ENCODE results near the gene ATP5F1D. TPM values are rescaled to one million over a fixed set of nuclear protein-coding genes. Genes with fewer than 3 reads are reported as not detected.
A peak's percentile ranks its signal among the peaks of the same experiment; 100 is the strongest.
"Not testable (repeated sequence)": the region's sequence is repeated elsewhere in the genome, so short reads cannot be mapped to it uniquely, and the experiment has no call there.

Gene ATP5F1D
- total RNA-seq, 1 experiment from 2014 or later: 157 TPM

GRCh38 chr19:1245494-1246264 lies 4.1 kb downstream of the ATP5F1D start:
- H3K4me2 ChIP-seq: no peak overlapping the region; the same call in 1 of the 2 replicates
- DNase-seq: no peak
- H3K4me1 ChIP-seq (replicated peaks; ENCODE audit: insufficient read depth): peaks cover 31% of the 10 kb centered on the region
- ChIA-PET CTCF (interaction anchor here (3.0 kb wide), 1 partner anchor 22 kb away, joined by 76 read pairs; the partner anchor contains the start of gene CIRBP), POLR2A (ENCODE audit: unreplicated experiment) (interaction anchor here (0.5 to 1.3 kb wide), 2 partner anchors 21 to 23 kb away, joined by 6 to 11 read pairs; partner anchors contain the start of gene CIRBP)
- no peak overlapping the region for H3K27ac ChIP-seq
- H3K27me3 ChIP-seq (ENCODE audit: insufficient read depth, low read depth): no peaks in the 10 kb centered on the region
- peaks cover 22% of the 10 kb centered on the region for H3F3A ChIP-seq (ENCODE audit: insufficient read depth, low read depth)
- intact Hi-C loops (cut with micrococcal nuclease; ENCODE audit: unreplicated experiment): loop anchor here (5.0 kb wide), 1 partner anchor 63 kb away; no protein-coding TSS in a partner anchor
- no peaks in the 10 kb centered on the region for H3K9me2 ChIP-seq (ENCODE audit: insufficient read depth)
- TF ChIP-seq CTCF (conservative IDR thresholded peaks at IDR 0.05) (no peak), EZH2 (IDR thresholded peaks at IDR 0.05; ENCODE audit: low read depth) (no peak)
- no peaks in the 10 kb centered on the region for H4K20me1 ChIP-seq (ENCODE audit: insufficient read depth)
- no peaks in the 10 kb centered on the region for H3K36me3 ChIP-seq (ENCODE audit: low read depth)
- H3K79me2 ChIP-seq (ENCODE audit: low read depth): peaks cover 13% of the 10 kb centered on the region
- no peak overlapping the region for H2AFZ ChIP-seq
- BruUV-seq (replicated peaks): no TSS peak
- H3K9me3 ChIP-seq (ENCODE audit: insufficient read depth, low read depth): no peaks in the 10 kb centered on the region
- no peak overlapping the region for H3K4me3 ChIP-seq

GRCh38 chr19:1246265-1247087 lies 4.9 kb downstream of the ATP5F1D start:
- H4K20me1 ChIP-seq (ENCODE audit: insufficient read depth); H2AFZ ChIP-seq; BruUV-seq (replicated peaks); H3K27me3 ChIP-seq (ENCODE audit: insufficient read depth, low read depth); DNase-seq; H3K9me3 ChIP-seq (ENCODE audit: insufficient read depth, low read depth); H3K36me3 ChIP-seq (ENCODE audit: low read depth); H3K4me2 ChIP-seq; H3K9me2 ChIP-seq (ENCODE audit: insufficient read depth); H3K4me3 ChIP-seq; POLR2A ChIA-PET (ENCODE audit: unreplicated experiment): not testable (repeated sequence)
- peaks cover 24% of the 10 kb centered on the region for H3F3A ChIP-seq (ENCODE audit: insufficient read depth, low read depth)
- intact Hi-C loops (cut with micrococcal nuclease; ENCODE audit: unreplicated experiment): loop anchor here (5.0 kb wide), 1 partner anchor 64 kb away; no protein-coding TSS in a partner anchor
- H3K4me1 ChIP-seq (replicated peaks; ENCODE audit: insufficient read depth): peaks cover 25% of the 10 kb centered on the region; the same call in 1 of the 2 replicates
- peak overlapping the region; percentile 84; the same call in 1 of the 2 replicates for H3K27ac ChIP-seq
- peaks cover 21% of the 10 kb centered on the region for H3K79me2 ChIP-seq (ENCODE audit: low read depth)
- CTCF ChIA-PET: interaction anchor here (0.6 kb wide), 1 partner anchor 170 kb away, joined by 9 read pairs; no protein-coding TSS in a partner anchor

GRCh38 chr19:1247748-1248138 lies 6.2 kb downstream of the ATP5F1D start:
- Histone ChIP-seq H3K4me1 (replicated peaks; ENCODE audit: insufficient read depth) (peaks cover 25% of the 10 kb centered on the region; the same call in 1 of the 2 replicates), H2AFZ (no peak overlapping the region), H3F3A (ENCODE audit: insufficient read depth, low read depth) (peaks cover 30% of the 10 kb centered on the region), H3K27ac (peak overlapping the region; percentile 84), H3K36me3 (ENCODE audit: low read depth) (no peaks in the 10 kb centered on the region), H3K4me2 (peak overlapping the region; percentile 59), H3K9me2 (ENCODE audit: insufficient read depth) (no peaks in the 10 kb centered on the region), H3K4me3 (peak overlapping the region; percentile 75; the same call in 1 of the 2 replicates), H4K20me1 (ENCODE audit: insufficient read depth) (no peaks in the 10 kb centered on the region), H3K27me3 (ENCODE audit: insufficient read depth, low read depth) (no peaks in the 10 kb centered on the region), H3K9me3 (ENCODE audit: insufficient read depth, low read depth) (no peaks in the 10 kb centered on the region), H3K79me2 (ENCODE audit: low read depth) (peaks cover 20% of the 10 kb centered on the region)
- ChIA-PET POLR2A (ENCODE audit: unreplicated experiment) (no interaction called here), CTCF (no interaction called here)
- no peak for DNase-seq
- intact Hi-C loops (cut with micrococcal nuclease; ENCODE audit: unreplicated experiment): loop anchor here (5.0 kb wide), 1 partner anchor 65 kb away; no protein-coding TSS in a partner anchor
- no peak for TF ChIP-seq CTCF (conservative IDR thresholded peaks at IDR 0.05)
- BruUV-seq (replicated peaks): TSS peak; percentile 30
